ENCODE results near the gene LDB1.

Gene LDB1

DNA sequence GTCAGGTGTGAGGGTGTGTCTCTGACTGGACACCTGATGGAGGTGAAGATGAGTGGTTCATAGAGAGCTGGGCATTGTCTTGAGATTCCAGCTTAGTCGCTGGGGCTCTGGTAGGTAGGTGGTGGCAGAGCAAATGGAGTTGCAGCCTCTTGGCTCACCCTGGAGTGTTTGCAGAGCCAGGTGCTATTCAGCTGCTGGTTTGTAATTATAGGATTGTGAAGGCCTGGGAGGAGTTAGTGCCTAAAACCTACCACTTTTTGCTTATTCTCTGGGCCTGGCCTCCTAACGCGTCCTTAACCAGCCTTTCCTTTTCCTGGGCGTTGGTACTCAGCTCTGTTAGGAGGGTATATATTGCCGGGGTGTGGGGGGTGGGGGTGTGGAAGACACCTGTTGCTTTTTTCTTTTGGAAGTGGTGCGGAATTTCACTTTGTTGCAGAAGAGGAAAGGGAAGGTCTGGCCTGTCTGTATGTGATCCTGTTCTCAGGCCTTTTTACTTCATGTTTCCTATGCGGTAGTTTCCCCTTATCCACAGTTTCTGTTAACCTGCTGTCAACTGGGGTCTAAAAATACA lies 15.9 kb upstream of the LDB1 start:
- no peak for DNase-seq

- no peak for DNase-seq
Observed at GRCh38 chr10:102134416-102134815, 14.2 kb upstream of the LDB1 start.

GRCh38 chr10:102133373-102134195 lies 13.4 kb upstream of the LDB1 start:
- no peak for DNase-seq

GRCh38 chr10:102132563-102133372 lies 12.6 kb upstream of the LDB1 start, which contains the start of gene PPRC1:
TSS of gene PPRC1 (plus strand) at chr10:102133040. CDS start at chr10:102133069, 29 bp downstream.
- DNase-seq: peak; percentile 97

GRCh38 chr10:102132193-102132562 lies 12.0 kb upstream of the LDB1 start:
- DNase-seq: no peak

DNA sequence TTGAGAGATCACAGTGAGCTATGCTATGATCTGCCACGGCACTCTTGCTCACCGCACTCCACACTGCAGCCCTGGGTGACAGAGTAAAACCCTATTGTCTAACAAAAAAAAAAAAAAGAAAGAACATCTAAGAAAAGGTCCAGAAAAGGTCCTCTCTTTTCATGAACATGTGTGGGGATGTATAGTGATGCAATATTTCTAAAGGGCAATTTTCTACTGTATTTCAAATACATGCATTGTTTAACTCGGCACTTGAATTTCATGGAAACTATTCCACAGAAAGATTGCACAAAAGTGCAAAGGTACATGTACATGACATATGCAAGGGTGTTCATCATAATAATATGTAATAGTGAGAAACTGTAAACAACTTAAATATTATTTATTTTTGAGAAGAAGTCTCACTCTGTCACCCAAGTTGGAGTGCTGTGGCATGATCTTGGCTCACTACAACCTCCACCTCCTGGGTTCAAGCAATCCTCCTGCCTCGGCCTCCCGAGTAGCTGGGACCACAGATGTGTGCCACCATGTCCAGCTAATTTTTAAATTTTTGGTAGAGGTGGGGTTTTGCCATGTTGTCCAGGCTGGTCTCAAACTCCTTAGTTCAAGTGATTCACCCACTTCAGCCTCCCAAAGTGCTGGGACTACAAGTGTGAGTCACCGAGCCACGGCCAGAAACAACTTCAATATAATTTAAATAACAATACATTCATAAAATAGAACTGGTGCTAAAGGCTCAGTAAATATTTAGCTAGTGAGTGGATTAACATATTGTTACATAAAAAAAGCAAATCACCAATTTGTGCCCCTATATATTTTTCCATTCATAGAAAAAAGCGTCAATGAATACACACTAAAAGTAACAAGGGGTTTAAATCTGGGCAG lies 11.4 kb upstream of the LDB1 start:
- DNase-seq: no peak

GRCh38 chr10:102123223-102123622 lies 3.1 kb upstream of the LDB1 start:
- DNase-seq: no peak

DNA sequence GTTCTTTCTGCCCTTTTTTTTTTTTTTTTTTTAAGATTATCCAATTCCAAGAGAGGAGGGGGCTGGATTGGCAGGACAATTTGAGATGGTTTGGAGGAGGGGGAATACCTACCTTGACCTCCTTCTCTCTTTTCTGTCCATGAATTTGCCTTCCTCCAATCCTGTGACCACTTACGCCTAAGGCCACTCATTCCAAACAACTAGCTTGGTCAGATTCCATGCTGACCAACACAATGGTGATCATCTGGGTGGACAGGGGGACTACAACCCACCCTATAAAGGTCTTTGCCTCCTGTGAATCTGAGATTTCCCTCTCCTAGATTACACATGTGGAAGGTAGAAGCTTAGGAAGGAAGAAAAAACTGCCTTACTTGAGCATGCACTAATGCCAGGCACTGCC lies 2.3 kb upstream of the LDB1 start:
- no peak for DNase-seq

- DNase-seq: no peak
Observed at GRCh38 chr10:102121739-102122372, 1.7 kb upstream of the LDB1 start.

- peak; percentile 9 for DNase-seq
Observed at GRCh38 chr10:102120991-102121738, 997 bp upstream of the LDB1 start.

- peak; percentile 33 for DNase-seq
Observed at GRCh38 chr10:102119417-102120141, 589 bp downstream of the LDB1 start.

DNA sequence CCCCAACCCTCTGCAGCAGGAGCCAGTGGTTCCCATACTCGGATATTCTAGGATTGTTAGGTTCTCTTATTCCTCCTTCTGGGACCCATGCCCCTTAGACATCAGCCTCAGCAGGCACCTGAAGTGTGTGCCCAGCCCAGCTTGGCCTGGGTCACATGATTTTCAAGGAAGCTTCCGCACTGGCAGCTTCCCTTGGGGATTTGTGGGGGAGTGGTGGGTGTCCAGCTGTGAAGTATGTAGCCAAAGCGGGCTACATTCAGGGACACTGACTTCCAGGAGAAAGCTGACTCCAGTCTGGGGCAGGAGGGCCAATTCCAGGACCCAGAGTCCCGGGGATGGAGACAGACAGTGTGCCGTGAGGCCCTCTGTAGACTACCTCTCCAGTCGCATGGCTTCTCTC lies 1.3 kb downstream of the LDB1 start:
- DNase-seq: peak; percentile 12

DNA sequence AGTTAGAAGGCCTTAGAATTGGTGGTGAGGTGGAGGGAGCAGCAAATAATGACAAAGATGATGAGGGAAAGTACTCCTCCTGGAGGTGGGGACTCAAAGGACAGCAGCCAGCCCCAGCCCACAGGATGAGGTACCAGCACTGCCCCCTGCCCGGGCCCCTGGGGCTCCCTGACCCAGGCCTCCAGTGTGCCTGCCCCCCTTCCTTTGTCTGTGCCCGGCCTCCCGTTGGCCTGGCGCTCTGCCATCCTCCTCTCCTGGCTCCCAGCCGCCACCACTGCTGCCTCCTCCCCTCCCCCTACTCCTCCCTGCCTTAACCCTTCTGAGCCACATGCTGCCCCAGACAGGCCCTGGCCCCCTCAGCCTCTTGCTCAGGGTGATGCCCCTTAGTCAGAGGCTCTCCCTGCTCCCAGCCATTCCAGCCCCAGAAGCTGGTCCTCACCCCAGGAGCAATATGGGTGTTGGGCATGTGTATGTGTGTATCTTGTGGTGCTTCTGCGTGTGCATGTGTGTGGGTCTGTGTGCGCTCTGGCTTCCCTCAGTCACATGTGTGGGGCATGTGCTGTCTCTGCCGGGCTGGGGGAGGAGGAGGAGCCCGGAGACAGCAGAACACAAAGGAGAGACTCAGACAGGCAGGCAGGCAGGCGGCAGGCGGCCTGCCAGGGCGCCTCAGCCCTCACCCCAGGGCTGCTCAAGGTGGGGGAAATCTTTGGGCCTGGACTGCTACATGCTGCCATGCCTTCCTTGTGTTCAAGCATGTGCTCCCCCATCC lies 2.6 kb downstream of the LDB1 start:
- DNase-seq: peak; percentile 74

DNA sequence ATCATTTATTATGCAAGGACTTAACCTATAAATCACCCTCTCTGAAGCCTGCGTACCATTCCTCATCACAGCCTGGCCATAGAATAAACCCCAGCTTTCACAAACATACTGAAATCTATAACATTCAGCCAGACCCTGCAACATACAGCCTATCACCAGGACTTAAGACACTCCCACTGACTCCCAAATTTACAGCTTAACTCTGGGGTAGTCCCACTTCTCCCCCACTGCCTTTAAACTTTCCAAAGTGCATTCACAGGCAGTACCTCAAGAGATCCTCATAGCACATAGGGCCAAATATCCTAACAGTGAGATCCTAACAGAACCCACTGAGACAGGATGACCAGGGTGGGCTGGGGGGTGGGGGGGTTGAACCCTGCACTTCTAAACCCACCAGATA lies 3.5 kb downstream of the LDB1 start:
- no peak for DNase-seq

GRCh38 chr10:102115775-102116174 lies 4.4 kb downstream of the LDB1 start:
- DNase-seq: peak; percentile 23

DNA sequence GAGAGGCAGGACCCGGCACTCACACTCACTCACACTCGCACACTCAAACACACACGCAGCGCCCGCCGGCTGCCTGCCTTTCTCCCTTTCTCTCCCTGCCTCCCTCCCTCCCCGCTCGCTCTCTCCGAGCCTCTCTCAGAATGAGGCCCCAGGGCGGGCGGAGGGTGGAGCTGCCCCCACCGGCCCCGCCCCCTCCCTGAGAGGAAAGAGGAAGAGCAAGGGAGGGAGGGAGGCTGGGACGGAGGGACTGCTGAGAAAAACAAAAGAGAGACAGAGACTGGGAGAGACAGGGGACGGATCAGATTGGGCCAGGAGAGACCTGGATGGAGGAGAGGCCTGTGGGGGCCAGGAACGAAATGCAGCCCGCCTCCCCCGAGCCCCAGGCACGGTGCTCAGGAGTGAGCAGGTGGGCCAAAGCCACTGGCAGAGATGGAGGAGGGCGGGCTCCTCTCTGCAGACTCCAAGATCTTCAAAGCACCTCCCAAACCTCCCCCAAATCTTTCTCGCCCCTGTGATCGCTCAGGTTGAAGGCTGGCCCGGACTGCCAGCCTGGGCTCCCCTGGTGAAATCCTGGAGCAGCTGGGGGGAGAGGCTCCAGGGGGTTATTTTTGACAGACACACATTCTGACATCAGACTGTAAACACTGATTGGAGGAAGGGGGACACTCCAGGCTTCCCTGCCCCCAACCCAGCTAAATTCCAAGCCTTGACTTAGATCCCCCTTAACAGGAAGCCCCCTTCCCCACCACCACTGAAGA lies 5.1 kb downstream of the LDB1 start:
- peak; percentile 70 for DNase-seq

GRCh38 chr10:102113956-102114857 lies 6.0 kb downstream of the LDB1 start:
- DNase-seq: no peak
